Liver (tissue), 9 donors: Measurements from ENCODE around the gene ASXL1. TPM values are rescaled to one million over a fixed set of nuclear protein-coding genes. Genes with fewer than 3 reads are reported as not detected.

Experiments used
- DNase-seq: peaks from one replicate; pipeline ENCODE4 v3.0.0-alpha.2; 2017; ENCODE audit warnings: low spot score
- H3K27ac ChIP-seq, 2 donors: one replicate each; pipeline ENCODE4 v1.7.0; 2013; ENCODE audit warnings: inconsistent platforms in 2 of 2, low read length in 2 of 2, control low read depth in 1 of 2, low read depth in 1 of 2, mild to moderate bottlenecking in 1 of 2
- H3K27me3 ChIP-seq, 4 donors: one replicate each; pipeline versions ENCODE4 v1.6.1 to v1.7.0; 2013; ENCODE audit warnings: low read length in 3 of 4, inconsistent platforms in 1 of 4, mild to moderate bottlenecking in 1 of 4, moderate library complexity in 1 of 4; ENCODE audit not compliant: control insufficient read depth in 4 of 4, insufficient read depth in 4 of 4
- H3K36me3 ChIP-seq, 4 donors: one replicate each; pipeline versions ENCODE4 v1.6.1 to v1.7.0; 2013; ENCODE audit warnings: low read length in 3 of 4, mild to moderate bottlenecking in 3 of 4, low read depth in 1 of 4, moderate library complexity in 1 of 4; ENCODE audit not compliant: control insufficient read depth in 4 of 4, insufficient read depth in 3 of 4
- H3K4me1 ChIP-seq, 4 donors: one replicate each; pipeline versions ENCODE4 v1.6.1 to v1.7.0; 2013; ENCODE audit warnings: low read length in 3 of 4, mild to moderate bottlenecking in 3 of 4, moderate library complexity in 1 of 4; ENCODE audit not compliant: control insufficient read depth in 4 of 4, insufficient read depth in 4 of 4
- H3K4me3 ChIP-seq, 3 donors: one replicate each; pipeline versions ENCODE4 v1.6.1 to v1.7.0; 2013; ENCODE audit warnings: low read length in 3 of 3, control low read depth in 1 of 3, low read depth in 1 of 3, mild to moderate bottlenecking in 1 of 3
- H3K9ac ChIP-seq, 2 donors: one replicate each; pipeline ENCODE4 v1.7.0; 2013; ENCODE audit warnings: low read length in 2 of 2, mild to moderate bottlenecking in 2 of 2, moderate library complexity in 2 of 2, control low read depth in 1 of 2, low read depth in 1 of 2
- H3K9me3 ChIP-seq, 4 donors: one replicate each; pipeline versions ENCODE4 v1.6.1 to v1.7.0; 2013; ENCODE audit warnings: low read length in 3 of 4; ENCODE audit not compliant: control insufficient read depth in 4 of 4
- CTCF ChIP-seq: fragments of 150-350 bp; IDR thresholded peaks from 2 replicates; pipeline ENCODE4 v1.5.1; 2017; ENCODE audit warnings: improper control_type of control experiment, low read depth, low read length; ENCODE audit not compliant: missing input control
- EGR1 ChIP-seq, 2 donors: IDR thresholded peaks; 2 replicates each; pipeline ENCODE4 v1.6.1; 2016 to 2018; ENCODE audit warnings: antibody characterized with exemption in 2 of 2, low read depth in 2 of 2
- FOXA1 ChIP-seq: IDR thresholded peaks from 2 replicates; pipeline ENCODE4 v1.6.1; 2016; ENCODE audit warnings: antibody characterized with exemption
- FOXA2 ChIP-seq: IDR thresholded peaks from 2 replicates; pipeline ENCODE4 v1.6.1; 2016; ENCODE audit warnings: antibody characterized with exemption
- GABPA ChIP-seq, 2 donors: IDR thresholded peaks in 1 of 2; conservative IDR thresholded peaks in 1 of 2; 2 replicates each; pipeline ENCODE4 v1.6.1; 2016; ENCODE audit warnings: antibody characterized with exemption in 2 of 2, mild to moderate bottlenecking in 1 of 2, moderate library complexity in 1 of 2
- HNF4A ChIP-seq, 2 donors: conservative IDR thresholded peaks; 2 replicates each; pipeline ENCODE4 v1.6.1; 2016; ENCODE audit warnings: antibody characterized with exemption in 2 of 2, mild to moderate bottlenecking in 2 of 2
- JUND ChIP-seq, 2 donors: IDR thresholded peaks; 2 replicates each; pipeline ENCODE4 v1.6.1; 2016; ENCODE audit warnings: antibody characterized with exemption in 2 of 2
- NR2F2 ChIP-seq: IDR thresholded peaks from 2 replicates; pipeline ENCODE4 v1.6.1; 2016; ENCODE audit warnings: antibody characterized with exemption
- RAD21 ChIP-seq, 2 donors: IDR thresholded peaks; 2 replicates each; pipeline ENCODE4 v1.6.1; 2016; ENCODE audit warnings: antibody characterized with exemption in 2 of 2, mild to moderate bottlenecking in 2 of 2
- SP1 ChIP-seq: IDR thresholded peaks from 2 replicates; pipeline ENCODE4 v1.6.1; 2018; ENCODE audit warnings: antibody characterized with exemption, mild to moderate bottlenecking
- YY1 ChIP-seq: IDR thresholded peaks from 2 replicates; pipeline ENCODE4 v1.6.1; 2016; ENCODE audit warnings: antibody characterized with exemption, mild to moderate bottlenecking
- WGBS: extraction: QIAGEN DNeasy Blood & Tissue Kit; methylation state at CpG from one replicate; pipeline ENCODE4 v1.1.7; 2013; 5-methylcytosine and 5-hydroxymethylcytosine counted together
- polyA plus RNA-seq, 2 donors: library from polyadenylated mRNA; stranded (reverse) in 1 of 2; unstranded in 1 of 2; fragments of 200-250 nt in 1 of 2; fragments of >200 nt in 1 of 2; fragmentation: Nextera tagmentation in 1 of 2; extraction: Ambion mirVana in 1 of 2; gene quantifications; one replicate each; pipeline versions ENCODE4 v1.2.1 to v1.2.3, GENCODE V29; 2013 to 2015
- total RNA-seq, 2 donors: library from RNA; depleted of rRNA; stranded (reverse); fragments of >200 nt; gene quantifications; one replicate each; pipeline ENCODE4 v1.2.3, GENCODE V29; 2014
- TF ChIP-seq, protein P1 (sequence below): IDR thresholded peaks from 2 replicates; pipeline ENCODE4 v1.6.1; 2016; ENCODE audit warnings: antibody characterized with exemption
- TF ChIP-seq, protein P2 (sequence below): IDR thresholded peaks from 2 replicates; pipeline ENCODE4 v1.6.1; 2016; ENCODE audit warnings: antibody characterized with exemption
- TF ChIP-seq, protein P3 (sequence below): IDR thresholded peaks from 2 replicates; pipeline ENCODE4 v1.6.1; 2016; ENCODE audit warnings: antibody characterized with exemption
- donor health status: healthy.
- donor health status: healthy.
- donor health status: healthy.
- donor health status: healthy.
- donor health status: healthy.

ASXL1 gene
- total and polyA plus RNA-seq, 4 donors = 13.4 to 61.3 (median 24.5) TPM

DNA sequence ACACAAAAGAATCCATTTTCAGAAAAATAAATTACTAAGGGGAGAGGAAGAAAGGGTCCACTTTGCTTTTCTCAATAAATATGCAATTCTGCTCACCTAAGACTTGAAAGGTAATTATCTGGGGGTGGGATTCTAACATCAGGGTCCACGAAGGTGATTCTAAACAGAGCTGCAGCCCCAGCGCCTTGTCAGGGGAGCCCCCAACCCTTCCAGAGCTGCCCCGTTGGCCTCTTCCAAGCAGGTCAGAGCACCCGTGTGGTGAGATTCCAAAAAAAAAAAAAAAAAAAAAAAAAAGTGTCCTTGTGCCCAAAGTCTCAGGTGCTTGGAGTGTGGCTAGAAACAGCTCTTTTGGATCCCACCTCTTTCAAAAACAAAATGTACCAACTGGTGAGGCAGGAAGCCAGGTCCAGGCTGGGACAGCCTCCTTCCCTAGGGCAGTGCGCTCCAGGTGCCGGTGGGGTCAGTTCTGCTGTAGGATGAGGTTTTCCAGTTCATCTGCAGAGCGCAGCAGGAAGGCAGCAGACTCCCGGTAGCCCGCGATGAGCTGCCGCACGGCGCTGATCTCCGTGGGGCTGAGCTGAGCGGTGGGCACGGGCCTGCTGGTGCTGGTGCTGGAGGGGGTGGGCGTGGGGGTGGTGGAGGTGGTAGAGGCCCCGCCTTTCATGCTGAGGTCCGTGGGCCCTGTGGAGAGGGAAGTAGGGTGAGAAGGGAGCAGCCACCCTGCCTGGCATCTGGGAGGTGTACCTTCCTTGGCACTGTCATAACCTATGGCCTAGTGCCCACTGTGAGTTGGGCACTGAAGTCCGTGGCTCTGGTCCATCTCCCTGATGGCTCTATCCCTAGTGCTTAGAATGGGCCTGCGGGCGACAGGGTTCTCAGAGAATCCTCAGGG lies 89.3 kb downstream of the ASXL1 start:
- Histone ChIP-seq H3K9me3 (no peaks in the 10 kb centered on the region), H3K27ac (no peak overlapping the region), H3K4me1 (peaks cover 2 to 18% (median 6%) of the 10 kb centered on the region in 4 donors), H3K36me3 (peaks cover 0 to 22% (median 9%) of the 10 kb centered on the region in 4 donors), H3K27me3 (no peaks in the 10 kb centered on the region), H3K4me3 (no peak overlapping the region), H3K9ac (no peak overlapping the region)
- 79% methylated on average over 22 of the region's 22 CpGs for WGBS
- TF ChIP-seq NR2F2 = no peak
- no peak for TF ChIP-seq FOXA2
- TF ChIP-seq, protein P1, sequence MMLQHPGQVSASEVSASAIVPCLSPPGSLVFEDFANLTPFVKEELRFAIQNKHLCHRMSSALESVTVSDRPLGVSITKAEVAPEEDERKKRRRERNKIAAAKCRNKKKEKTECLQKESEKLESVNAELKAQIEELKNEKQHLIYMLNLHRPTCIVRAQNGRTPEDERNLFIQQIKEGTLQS = no peak
- TF ChIP-seq SP1 = no peak
- TF ChIP-seq CTCF = no peak
- no peak for TF ChIP-seq EGR1 (IDR thresholded peaks at IDR 0.05; ENCODE audit: low read depth in 2 of 2)
- TF ChIP-seq RAD21 (IDR thresholded peaks at IDR 0.05) = no peak
- DNase-seq = no peak

DNA sequence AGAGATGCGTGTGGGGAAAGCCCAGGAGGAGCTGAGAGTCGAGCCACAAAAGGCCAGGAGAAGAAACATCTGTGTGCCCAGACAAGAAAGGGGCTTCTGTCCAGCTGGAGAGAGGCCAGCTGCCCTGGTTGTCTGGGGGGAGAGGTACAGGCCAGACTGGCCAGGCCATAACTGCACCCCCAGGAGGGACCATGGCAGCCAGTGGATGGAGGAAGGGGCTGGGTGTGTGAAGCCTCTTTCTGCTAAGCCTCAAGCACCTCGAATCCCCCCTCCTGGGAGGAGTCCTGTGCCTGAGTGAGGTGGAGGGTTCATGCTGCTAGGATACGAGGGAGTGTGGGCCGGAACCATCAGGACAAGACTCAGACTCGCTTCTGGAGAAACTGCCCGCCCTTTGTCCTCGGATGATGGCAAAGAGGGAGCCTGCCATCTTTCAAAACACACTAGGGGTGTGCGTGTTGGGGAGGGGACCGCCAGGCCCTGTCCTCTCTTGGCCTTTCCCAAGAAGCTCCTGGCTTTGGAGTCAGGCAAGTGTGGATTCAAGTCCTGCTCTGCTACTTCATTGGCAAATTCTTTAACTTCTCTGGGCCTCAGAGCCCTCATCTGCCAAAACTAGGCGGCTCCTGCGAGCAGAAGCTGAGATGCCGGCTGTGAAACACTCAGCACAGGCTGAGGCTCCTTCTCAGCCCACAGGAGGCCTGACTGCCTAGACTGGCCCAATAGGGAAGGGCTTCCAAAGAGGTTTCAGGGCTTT lies 90.3 kb downstream of the ASXL1 start:
- Histone ChIP-seq H3K9me3 (no peaks in the 10 kb centered on the region), H3K27me3 (no peaks in the 10 kb centered on the region), H3K9ac (no peak overlapping the region), H3K27ac (no peak overlapping the region), H3K4me3 (no peak overlapping the region), H3K36me3 (peaks cover 0 to 27% (median 12%) of the 10 kb centered on the region in 4 donors), H3K4me1 (peaks cover 2 to 18% (median 6%) of the 10 kb centered on the region in 4 donors)
- WGBS = 88% methylated on average over 13 of the region's 13 CpGs
- no peak for TF ChIP-seq JUND (IDR thresholded peaks at IDR 0.05)
- no peak for TF ChIP-seq FOXA2
- TF ChIP-seq EGR1 (IDR thresholded peaks at IDR 0.05; ENCODE audit: low read depth in 2 of 2) = no peak
- TF ChIP-seq HNF4A (conservative IDR thresholded peaks at IDR 0.05) = no peak
- TF ChIP-seq YY1 = no peak
- TF ChIP-seq NR2F2 = no peak
- DNase-seq = no peak

DNA sequence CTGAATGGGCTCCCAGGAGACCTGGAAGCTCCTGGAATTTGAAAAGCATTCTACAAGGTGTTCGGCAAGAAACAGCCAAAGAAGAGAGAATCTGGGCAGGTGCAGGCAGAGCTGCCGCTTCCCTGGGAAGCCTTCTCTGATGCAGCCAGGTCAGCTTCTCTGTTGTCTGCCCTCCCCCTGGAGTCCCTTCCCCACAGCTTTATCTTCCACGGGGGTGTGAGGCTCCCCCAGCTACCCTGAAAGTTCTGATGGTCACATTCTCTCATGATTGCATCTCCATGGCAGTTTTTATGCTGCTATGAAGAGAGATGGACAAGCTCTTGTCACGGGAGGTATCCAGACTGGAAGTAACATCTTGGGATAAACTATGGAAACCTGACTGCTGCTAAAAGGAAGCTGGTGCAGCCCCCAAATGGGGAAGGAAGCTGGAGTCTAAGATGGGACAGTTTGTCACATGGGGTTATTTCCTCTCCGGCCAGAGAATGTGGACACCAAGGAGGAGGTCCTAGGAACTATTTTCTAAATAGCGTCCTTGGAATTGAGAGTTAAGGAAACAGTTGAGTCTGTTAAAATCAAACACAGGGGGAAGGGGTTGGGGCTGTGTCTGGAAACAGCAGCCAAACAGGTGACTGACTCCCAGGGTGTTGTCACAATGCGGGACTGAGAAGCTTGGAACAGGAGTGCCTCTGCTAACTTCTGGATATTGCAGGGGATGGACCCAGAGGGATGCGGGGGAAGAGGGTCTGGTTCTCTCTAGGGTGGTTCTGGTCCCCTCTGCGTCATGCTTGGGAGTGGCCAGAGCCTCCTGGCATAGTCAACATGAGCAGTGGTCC lies 91.1 kb downstream of the ASXL1 start:
- H3K27me3 ChIP-seq = no peaks in the 10 kb centered on the region
- peaks cover 2 to 18% (median 6%) of the 10 kb centered on the region in 4 donors for H3K4me1 ChIP-seq
- no peak overlapping the region for H3K27ac ChIP-seq
- no peak overlapping the region for H3K4me3 ChIP-seq
- H3K36me3 ChIP-seq = peaks cover 0 to 35% (median 14%) of the 10 kb centered on the region in 4 donors
- H3K9ac ChIP-seq = no peak overlapping the region
- TF ChIP-seq CTCF = no peak
- TF ChIP-seq FOXA1 = no peak
- TF ChIP-seq, protein P2, sequence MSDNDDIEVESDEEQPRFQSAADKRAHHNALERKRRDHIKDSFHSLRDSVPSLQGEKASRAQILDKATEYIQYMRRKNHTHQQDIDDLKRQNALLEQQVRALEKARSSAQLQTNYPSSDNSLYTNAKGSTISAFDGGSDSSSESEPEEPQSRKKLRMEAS = no peak
- TF ChIP-seq HNF4A (conservative IDR thresholded peaks at IDR 0.05) = no peak
- TF ChIP-seq, protein P3, sequence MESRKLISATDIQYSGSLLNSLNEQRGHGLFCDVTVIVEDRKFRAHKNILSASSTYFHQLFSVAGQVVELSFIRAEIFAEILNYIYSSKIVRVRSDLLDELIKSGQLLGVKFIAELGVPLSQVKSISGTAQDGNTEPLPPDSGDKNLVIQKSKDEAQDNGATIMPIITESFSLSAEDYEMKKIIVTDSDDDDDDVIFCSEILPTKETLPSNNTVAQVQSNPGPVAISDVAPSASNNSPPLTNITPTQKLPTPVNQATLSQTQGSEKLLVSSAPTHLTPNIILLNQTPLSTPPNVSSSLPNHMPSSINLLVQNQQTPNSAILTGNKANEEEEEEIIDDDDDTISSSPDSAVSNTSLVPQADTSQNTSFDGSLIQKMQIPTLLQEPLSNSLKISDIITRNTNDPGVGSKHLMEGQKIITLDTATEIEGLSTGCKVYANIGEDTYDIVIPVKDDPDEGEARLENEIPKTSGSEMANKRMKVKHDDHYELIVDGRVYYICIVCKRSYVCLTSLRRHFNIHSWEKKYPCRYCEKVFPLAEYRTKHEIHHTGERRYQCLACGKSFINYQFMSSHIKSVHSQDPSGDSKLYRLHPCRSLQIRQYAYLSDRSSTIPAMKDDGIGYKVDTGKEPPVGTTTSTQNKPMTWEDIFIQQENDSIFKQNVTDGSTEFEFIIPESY = no peak
- TF ChIP-seq, protein P1 = no peak
- no peak for TF ChIP-seq YY1
- TF ChIP-seq GABPA (IDR thresholded peaks at IDR 0.05 in 1 of 2, conservative IDR thresholded peaks at IDR 0.05 in 1 of 2) = no peak
- TF ChIP-seq EGR1 (IDR thresholded peaks at IDR 0.05; ENCODE audit: low read depth in 2 of 2) = no peak
- TF ChIP-seq FOXA2 = no peak
- no peak for TF ChIP-seq NR2F2
- 74% methylated on average over 9 of the region's 9 CpGs for WGBS
- DNase-seq = no peak
- no peaks in the 10 kb centered on the region for H3K9me3 ChIP-seq
